HepG2 (cell line): ENCODE data around the gene GNMT. TPM values are rescaled to one million over a fixed set of nuclear protein-coding genes. Genes with fewer than 3 reads are reported as not detected.

Source experiments
- CCDC6 ChIP-seq: sonication (generic); formaldehyde crosslinking; IDR thresholded peaks from 2 replicates; pipeline ENCODE4 v1.8.1; 2022; ENCODE audit warnings: mild to moderate bottlenecking, missing genetic modification reagents, moderate library complexity
- DMAP1 ChIP-seq: IDR thresholded peaks from 2 replicates; pipeline ENCODE4 v1.6.1; 2016
- E2F1 ChIP-seq: sonication (generic); formaldehyde crosslinking; IDR thresholded peaks from 2 replicates; pipeline ENCODE4 v1.5.0; 2020; ENCODE audit warnings: missing genetic modification reagents
- ETV5 ChIP-seq: IDR thresholded peaks from 2 replicates; pipeline ENCODE4 v1.6.1; 2018; ENCODE audit warnings: missing biosample characterization, missing genetic modification reagents, inconsistent platforms, borderline replicate concordance
- FOSL2 ChIP-seq: sonication (generic); formaldehyde crosslinking; IDR thresholded peaks from 2 replicates; pipeline ENCODE4 v1.4.0; 2020; ENCODE audit warnings: missing genetic modification reagents
- HNF1A ChIP-seq, 2 experiments: sonication (generic) in 1 of 2; formaldehyde crosslinking in 1 of 2; IDR thresholded peaks; 2 replicates each; pipeline versions ENCODE4 v1.4.0 to v1.6.1; 2016 to 2020; ENCODE audit warnings: borderline replicate concordance in 1 of 2, low read depth in 1 of 2, mild to moderate bottlenecking in 1 of 2, missing genetic modification reagents in 1 of 2
- KDM2A ChIP-seq: sonication (generic); formaldehyde crosslinking; IDR thresholded peaks from 2 replicates; pipeline ENCODE4 v1.4.0; 2020; ENCODE audit warnings: low read depth, missing genetic modification reagents, borderline replicate concordance
- MEIS1 ChIP-seq: sonication (generic); formaldehyde crosslinking; IDR thresholded peaks from 2 replicates; pipeline ENCODE4 v1.9.0; 2021; ENCODE audit warnings: mild to moderate bottlenecking, missing genetic modification reagents, moderate library complexity, borderline replicate concordance
- NFYC ChIP-seq: IDR thresholded peaks from 2 replicates; pipeline ENCODE4 v1.6.1; 2016; ENCODE audit warnings: missing genetic modification reagents, missing compliant biosample characterization
- PCBP1 ChIP-seq: fragments of 200-400 bp; formaldehyde crosslinking; IDR thresholded peaks from 2 replicates; pipeline ENCODE4 v1.6.1; 2017; ENCODE audit warnings: mild to moderate bottlenecking, low read depth, low read length, borderline replicate concordance
- REPIN1 ChIP-seq: sonication (generic); formaldehyde crosslinking; IDR thresholded peaks from 2 replicates; pipeline ENCODE4 v1.8.0; 2022; ENCODE audit warnings: missing genetic modification reagents, low read depth, mild to moderate bottlenecking, borderline replicate concordance
- SMYD3 ChIP-seq: sonication (generic); formaldehyde crosslinking; IDR thresholded peaks from 2 replicates; pipeline ENCODE4 v1.8.1; 2023; ENCODE audit warnings: mild to moderate bottlenecking, missing genetic modification reagents
- SNAI1 ChIP-seq: sonication (generic); formaldehyde crosslinking; IDR thresholded peaks from 2 replicates; pipeline ENCODE4 v1.5.0; 2020; ENCODE audit warnings: mild to moderate bottlenecking, missing genetic modification reagents, borderline replicate concordance
- SNAPC2 ChIP-seq: sonication (generic); formaldehyde crosslinking; IDR thresholded peaks from 2 replicates; pipeline ENCODE4 v1.8.1; 2022; ENCODE audit warnings: mild to moderate bottlenecking, missing genetic modification reagents
- ZNF136 ChIP-seq: sonication (generic); formaldehyde crosslinking; IDR thresholded peaks from 2 replicates; pipeline ENCODE4 v1.8.1; 2022; ENCODE audit warnings: low read depth, mild to moderate bottlenecking, moderate library complexity, missing genetic modification reagents
- ZNF33A ChIP-seq: sonication (generic); formaldehyde crosslinking; IDR thresholded peaks from 2 replicates; pipeline ENCODE4 v1.5.1; 2020; ENCODE audit warnings: missing genetic modification reagents, mild to moderate bottlenecking, moderate library complexity, borderline replicate concordance
- ZNF639 ChIP-seq: conservative IDR thresholded peaks from 2 replicates; pipeline ENCODE4 v1.6.1; 2018; ENCODE audit warnings: missing genetic modification reagents
- ZNF747 ChIP-seq: sonication (generic); formaldehyde crosslinking; IDR thresholded peaks from 2 replicates; pipeline ENCODE4 v1.8.1; 2023; ENCODE audit warnings: missing genetic modification reagents, mild to moderate bottlenecking, borderline replicate concordance
- ZNF766 ChIP-seq: sonication (generic); formaldehyde crosslinking; IDR thresholded peaks from 2 replicates; pipeline ENCODE4 v1.5.0; 2020; ENCODE audit warnings: missing genetic modification reagents, borderline replicate concordance
- ZSCAN5A ChIP-seq: sonication (generic); formaldehyde crosslinking; IDR thresholded peaks from 2 replicates; pipeline ENCODE4 v1.8.0; 2022; ENCODE audit warnings: mild to moderate bottlenecking, missing genetic modification reagents, borderline replicate concordance
- polyA plus RNA-seq, 8 experiments: library from polyadenylated mRNA; depleted of rRNA in 3 of 8; stranded (reverse) in 7 of 8; unstranded in 1 of 8; fragments of >200 nt; fragmentation: Illumina TruSeq in 4 of 8; extraction: Trizol in 4 of 8; gene quantifications; 2 replicates each; pipeline versions ENCODE4 v1.2.1 to v1.2.3, GENCODE V29; 2011 to 2016; ENCODE audit warnings: low read depth in 4 of 8, missing spikeins in 1 of 8, mixed read lengths in 1 of 8; ENCODE audit not compliant: insufficient read depth in 1 of 8
- total RNA-seq, 5 experiments: library from RNA; depleted of rRNA; stranded (reverse); fragments of >200 nt; fragmentation: Illumina TruSeq; extraction: Trizol; gene quantifications; 2 replicates each; pipeline ENCODE4 v1.2.3, GENCODE V29; 2016; ENCODE audit warnings: low read depth in 1 of 5

GNMT gene
- total and polyA plus RNA-seq, 2 of the 13 experiments (the other 11 are each of a cell fraction or from before 2014, with no cell fraction given) = 2.8 to 7.0 TPM

GRCh38 chr6:42938987-42939809 is 21.4 kb upstream of the GNMT start (continued):
- TF ChIP-seq HNF1A (IDR thresholded peaks at IDR 0.05; ENCODE audit: low read depth) = no peak
- TF ChIP-seq HNF1A (CRISPR knock-in tag; IDR thresholded peaks at IDR 0.05; ENCODE audit: borderline replicate concordance) = no peak; the same call in none of the 2 replicates
- peak; percentile 60; the same call in 1 of the 2 replicates for TF ChIP-seq MEIS1 (CRISPR knock-in tag)
- peak; percentile 84; the same call in 1 of the 2 replicates for TF ChIP-seq KDM2A (CRISPR knock-in tag)
- TF ChIP-seq ZSCAN5A = peak; percentile 76; the same call in 1 of the 2 replicates
- TF ChIP-seq PCBP1 = no peak
- TF ChIP-seq ZNF33A = no peak
- peak; percentile 70 for TF ChIP-seq E2F1 (CRISPR knock-in tag)
- TF ChIP-seq ZNF639 (CRISPR knock-in tag) = 0 out of 2 replicates have a peak, but pooled peaks have one; percentile 30
- peak; percentile 86; the same call in 1 of the 2 replicates for TF ChIP-seq SNAPC2 (CRISPR knock-in tag)
- 0 out of 2 replicates have a peak, but pooled peaks have one; percentile 38 for TF ChIP-seq ZNF766 (CRISPR knock-in tag)
- no peak for TF ChIP-seq SNAI1 (CRISPR knock-in tag)
- peak; percentile 66; the same call in 1 of the 2 replicates for TF ChIP-seq DMAP1 (CRISPR knock-in tag)
- peak; percentile 61 for TF ChIP-seq NFYC (CRISPR knock-in tag)
- no peak; the same call in 1 of the 2 replicates for TF ChIP-seq ZNF747
- TF ChIP-seq CCDC6 (CRISPR knock-in tag) = peak; percentile 55; the same call in 1 of the 2 replicates
- no peak for TF ChIP-seq ZNF136 (CRISPR knock-in tag)
- peak; percentile 71 for TF ChIP-seq ETV5 (CRISPR knock-in tag)
- no peak; the same call in 1 of the 2 replicates for TF ChIP-seq SMYD3 (CRISPR knock-in tag)
- peak; percentile 97 for TF ChIP-seq REPIN1
- peak; percentile 60 for TF ChIP-seq FOSL2 (CRISPR knock-in tag)
